ENCODE measurements around the gene MILR1.

DNA sequence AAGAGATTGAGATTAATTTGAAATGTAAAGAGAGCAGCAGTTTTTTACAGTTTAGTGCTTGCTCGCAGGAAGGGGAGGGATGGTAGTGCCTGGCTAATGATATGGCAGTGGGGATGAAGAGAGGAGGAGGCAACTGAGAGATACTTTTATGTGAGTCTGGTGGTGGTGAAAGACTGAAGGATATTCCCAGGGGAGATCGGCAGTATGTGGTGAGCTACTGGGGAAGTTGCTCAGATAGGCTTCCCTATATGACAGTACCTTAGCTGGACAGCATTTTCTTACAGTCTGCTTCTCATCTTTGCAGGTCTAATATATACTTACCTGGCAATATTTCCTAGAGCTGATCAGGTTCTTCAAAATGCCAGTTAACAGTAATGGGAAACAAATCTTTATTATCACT, 66.5 kb downstream of the MILR1 start:
- TF ChIP-seq CTCF (IDR thresholded peaks at IDR 0.05; ENCODE audit: low read depth, low read length): no peak
- TF ChIP-seq EZH2phosphoT487 (IDR thresholded peaks at IDR 0.05; ENCODE audit: low read depth): no peak
